ENCODE measurements around the gene MMP17.

- no peak for TF ChIP-seq CTCF (IDR thresholded peaks at IDR 0.05)
- TF ChIP-seq POLR2A (IDR thresholded peaks at IDR 0.05), result no peak
Measured at GRCh38 chr12:131799828-131800593, 28.2 kb upstream of the MMP17 start.

Data from ovary (tissue), 3 donors.